Hematopoietic multipotent progenitor cell treated with erythropoietin and hydrocortisone succinate and interleukin-3 and kit ligand, for 17 days (in vitro differentiated cells): ENCODE results near the gene GLCCI1.

ENCODE experiments used
- DNase-seq: peaks from one replicate; pipeline ENCODE4 v3.0.0-alpha.2; 2015; ENCODE audit warnings: low spot score

The GLCCI1 gene

GRCh38 chr7:7968544-7969305 lies at the start of gene GLCCI1:
TSS of gene GLCCI1 (plus strand) at chr7:7968796. CDS start at chr7:7969351, 555 bp downstream.
- peak; percentile 97 for DNase-seq

GRCh38 chr7:7919449-7919945 lies 49.1 kb upstream of the GLCCI1 start:
- DNase-seq = no peak

- no peak for DNase-seq
Measured at GRCh38 chr7:7920056-7920455, 48.5 kb upstream of the GLCCI1 start.

- no peak for DNase-seq
Measured at GRCh38 chr7:7920481-7920880, 48.1 kb upstream of the GLCCI1 start.

- DNase-seq = no peak
Measured at GRCh38 chr7:7921830-7922229, 46.8 kb upstream of the GLCCI1 start.

GRCh38 chr7:7922684-7923385 lies 45.8 kb upstream of the GLCCI1 start:
- no peak for DNase-seq

- no peak for DNase-seq
Measured at GRCh38 chr7:7923818-7924217, 44.8 kb upstream of the GLCCI1 start.

GRCh38 chr7:7924303-7924702 lies 44.3 kb upstream of the GLCCI1 start:
- DNase-seq = no peak

- no peak for DNase-seq
Measured at GRCh38 chr7:7931626-7932025, 37.0 kb upstream of the GLCCI1 start.

- DNase-seq = no peak
Measured at GRCh38 chr7:7932553-7932952, 36.0 kb upstream of the GLCCI1 start.

- DNase-seq = no peak
Measured at GRCh38 chr7:7933915-7934526, 34.6 kb upstream of the GLCCI1 start.

- no peak for DNase-seq
Measured at GRCh38 chr7:7934945-7935344, 33.7 kb upstream of the GLCCI1 start.

GRCh38 chr7:7938471-7938870 lies 30.1 kb upstream of the GLCCI1 start:
- no peak for DNase-seq

GRCh38 chr7:7943951-7944350 lies 24.6 kb upstream of the GLCCI1 start:
- DNase-seq = no peak

GRCh38 chr7:7944619-7945282 lies 23.8 kb upstream of the GLCCI1 start:
- DNase-seq = no peak

- no peak for DNase-seq
Measured at GRCh38 chr7:7946486-7946885, 22.1 kb upstream of the GLCCI1 start.

- no peak for DNase-seq
Measured at GRCh38 chr7:7948232-7948631, 20.4 kb upstream of the GLCCI1 start.

- DNase-seq = no peak
Measured at GRCh38 chr7:7953806-7954205, 14.8 kb upstream of the GLCCI1 start.

GRCh38 chr7:7956531-7957128 lies 12.0 kb upstream of the GLCCI1 start:
- DNase-seq = no peak

GRCh38 chr7:7957513-7957912 lies 11.1 kb upstream of the GLCCI1 start:
- DNase-seq = no peak

GRCh38 chr7:7959979-7960670 lies 8.5 kb upstream of the GLCCI1 start:
- no peak for DNase-seq
